Measurements from ENCODE around the gene ATP1A4. TPM values are rescaled to one million over a fixed set of nuclear protein-coding genes. Genes with fewer than 3 reads are reported as not detected.
"Not testable (repeated sequence)": the region's sequence is repeated elsewhere in the genome, so short reads cannot be mapped to it uniquely, and the experiment has no call there.

ATP1A4 gene
- total RNA-seq, 1 experiment from 2014 or later, result not detected

DNA sequence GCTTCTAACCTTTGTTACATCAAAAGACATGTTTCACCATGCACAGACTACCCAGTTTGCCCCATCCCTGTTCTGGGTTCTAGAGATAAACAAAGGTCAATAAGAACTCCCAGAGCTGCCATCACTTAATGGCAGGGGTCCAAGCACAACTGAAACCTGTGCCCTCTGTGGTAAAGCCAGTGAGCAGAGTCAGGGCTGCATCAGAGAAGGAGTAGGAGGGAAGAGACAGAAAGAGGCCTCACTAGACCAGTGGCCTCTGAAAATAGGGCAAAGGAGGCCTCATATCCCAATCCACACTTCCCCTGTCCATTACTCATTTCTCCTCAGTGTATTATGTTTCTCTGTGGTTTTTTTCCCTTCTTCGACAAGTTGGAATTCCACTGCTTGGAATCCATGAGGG lies 25.7 kb upstream of the ATP1A4 start:
- ChIA-PET POLR2A (ENCODE audit: low non-redundant PET) (no interaction called here), CTCF (interaction anchor here (1.1 kb wide), 1 partner anchor 126 kb away, joined by 3 read pairs; no protein-coding TSS in a partner anchor)
- no peak for DNase-seq (ENCODE audit: low spot score)
- Histone ChIP-seq H3K4me3 (ENCODE audit: low read depth, low read length, poor library complexity, severe bottlenecking) (no peak overlapping the region), H3K9me3 (ENCODE audit: low read depth, low read length, poor library complexity, severe bottlenecking) (no peaks in the 10 kb centered on the region), H3K4me1 (ENCODE audit: insufficient read depth, low read length, poor library complexity, severe bottlenecking) (no peaks in the 10 kb centered on the region), H3K36me3 (ENCODE audit: insufficient read depth, low read length, poor library complexity, severe bottlenecking) (no peaks in the 10 kb centered on the region), H3K27ac (ENCODE audit: low read depth, low read length, poor library complexity, severe bottlenecking) (no peak overlapping the region), H3K27me3 (replicated peaks; ENCODE audit: insufficient read depth, low read depth, low read length, poor library complexity) (no peaks in the 10 kb centered on the region)
- TF ChIP-seq, protein P1, sequence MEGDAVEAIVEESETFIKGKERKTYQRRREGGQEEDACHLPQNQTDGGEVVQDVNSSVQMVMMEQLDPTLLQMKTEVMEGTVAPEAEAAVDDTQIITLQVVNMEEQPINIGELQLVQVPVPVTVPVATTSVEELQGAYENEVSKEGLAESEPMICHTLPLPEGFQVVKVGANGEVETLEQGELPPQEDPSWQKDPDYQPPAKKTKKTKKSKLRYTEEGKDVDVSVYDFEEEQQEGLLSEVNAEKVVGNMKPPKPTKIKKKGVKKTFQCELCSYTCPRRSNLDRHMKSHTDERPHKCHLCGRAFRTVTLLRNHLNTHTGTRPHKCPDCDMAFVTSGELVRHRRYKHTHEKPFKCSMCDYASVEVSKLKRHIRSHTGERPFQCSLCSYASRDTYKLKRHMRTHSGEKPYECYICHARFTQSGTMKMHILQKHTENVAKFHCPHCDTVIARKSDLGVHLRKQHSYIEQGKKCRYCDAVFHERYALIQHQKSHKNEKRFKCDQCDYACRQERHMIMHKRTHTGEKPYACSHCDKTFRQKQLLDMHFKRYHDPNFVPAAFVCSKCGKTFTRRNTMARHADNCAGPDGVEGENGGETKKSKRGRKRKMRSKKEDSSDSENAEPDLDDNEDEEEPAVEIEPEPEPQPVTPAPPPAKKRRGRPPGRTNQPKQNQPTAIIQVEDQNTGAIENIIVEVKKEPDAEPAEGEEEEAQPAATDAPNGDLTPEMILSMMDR (conservative IDR thresholded peaks at IDR 0.05; ENCODE audit: low read depth, low read length), result no peak
- TF ChIP-seq EZH2 (IDR thresholded peaks at IDR 0.05; ENCODE audit: borderline replicate concordance, low read depth, low read length, poor library complexity, severe bottlenecking), result no peak
- intact Hi-C loops (cut with micrococcal nuclease; ENCODE audit: unreplicated experiment), result no loop called here
- no TSS peak for BruUV-seq (replicated peaks)

DNA sequence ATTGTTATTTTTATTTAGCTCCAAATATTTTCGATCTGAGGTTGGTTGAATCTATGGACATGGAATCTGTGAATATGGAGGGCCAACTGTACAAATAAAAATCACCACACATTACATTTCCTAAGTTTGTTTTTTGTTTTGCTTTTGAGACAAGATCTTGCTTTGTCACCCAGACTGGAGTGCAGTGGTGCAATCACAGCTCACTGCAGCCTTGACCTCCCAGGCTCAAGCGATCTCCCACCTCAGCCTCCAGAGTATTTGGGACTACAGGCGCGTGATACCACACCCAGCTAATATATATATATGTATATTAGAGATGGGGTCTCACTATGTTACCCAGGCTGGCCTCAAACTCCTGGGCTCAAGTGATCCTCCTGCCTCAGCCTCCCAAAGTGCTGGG lies 25.1 kb upstream of the ATP1A4 start:
- H3K4me3 ChIP-seq (ENCODE audit: low read depth, low read length, poor library complexity, severe bottlenecking); POLR2A ChIA-PET (ENCODE audit: low non-redundant PET); H3K27ac ChIP-seq (ENCODE audit: low read depth, low read length, poor library complexity, severe bottlenecking); BruUV-seq (replicated peaks); intact Hi-C loops (cut with micrococcal nuclease; ENCODE audit: unreplicated experiment); H3K27me3 ChIP-seq (replicated peaks; ENCODE audit: insufficient read depth, low read depth, low read length, poor library complexity); H3K4me1 ChIP-seq (ENCODE audit: insufficient read depth, low read length, poor library complexity, severe bottlenecking); DNase-seq (ENCODE audit: low spot score); H3K36me3 ChIP-seq (ENCODE audit: insufficient read depth, low read length, poor library complexity, severe bottlenecking); H3K9me3 ChIP-seq (ENCODE audit: low read depth, low read length, poor library complexity, severe bottlenecking): not testable (repeated sequence)
- CTCF ChIA-PET, result interaction anchor here (1.1 kb wide), 1 partner anchor 126 kb away, joined by 3 read pairs; no protein-coding TSS in a partner anchor

GRCh38 chr1:160127381-160127780 lies 24.0 kb upstream of the ATP1A4 start:
- H3K36me3 ChIP-seq (ENCODE audit: insufficient read depth, low read length, poor library complexity, severe bottlenecking), result no peaks in the 10 kb centered on the region
- H3K27me3 ChIP-seq (replicated peaks; ENCODE audit: insufficient read depth, low read depth, low read length, poor library complexity), result no peaks in the 10 kb centered on the region
- H3K27ac ChIP-seq (ENCODE audit: low read depth, low read length, poor library complexity, severe bottlenecking), result no peak overlapping the region
- no TSS peak for BruUV-seq (replicated peaks)
- H3K4me3 ChIP-seq (ENCODE audit: low read depth, low read length, poor library complexity, severe bottlenecking), result no peak overlapping the region
- TF ChIP-seq, protein P1 (conservative IDR thresholded peaks at IDR 0.05; ENCODE audit: low read depth, low read length), result no peak
- no peak for TF ChIP-seq EZH2 (IDR thresholded peaks at IDR 0.05; ENCODE audit: borderline replicate concordance, low read depth, low read length, poor library complexity, severe bottlenecking)
- CTCF ChIA-PET, result no interaction called here
- POLR2A ChIA-PET (ENCODE audit: low non-redundant PET), result no interaction called here
- H3K9me3 ChIP-seq (ENCODE audit: low read depth, low read length, poor library complexity, severe bottlenecking), result no peaks in the 10 kb centered on the region
- no peak for DNase-seq (ENCODE audit: low spot score)
- no peaks in the 10 kb centered on the region for H3K4me1 ChIP-seq (ENCODE audit: insufficient read depth, low read length, poor library complexity, severe bottlenecking)
- intact Hi-C loops (cut with micrococcal nuclease; ENCODE audit: unreplicated experiment), result no loop called here

DNA sequence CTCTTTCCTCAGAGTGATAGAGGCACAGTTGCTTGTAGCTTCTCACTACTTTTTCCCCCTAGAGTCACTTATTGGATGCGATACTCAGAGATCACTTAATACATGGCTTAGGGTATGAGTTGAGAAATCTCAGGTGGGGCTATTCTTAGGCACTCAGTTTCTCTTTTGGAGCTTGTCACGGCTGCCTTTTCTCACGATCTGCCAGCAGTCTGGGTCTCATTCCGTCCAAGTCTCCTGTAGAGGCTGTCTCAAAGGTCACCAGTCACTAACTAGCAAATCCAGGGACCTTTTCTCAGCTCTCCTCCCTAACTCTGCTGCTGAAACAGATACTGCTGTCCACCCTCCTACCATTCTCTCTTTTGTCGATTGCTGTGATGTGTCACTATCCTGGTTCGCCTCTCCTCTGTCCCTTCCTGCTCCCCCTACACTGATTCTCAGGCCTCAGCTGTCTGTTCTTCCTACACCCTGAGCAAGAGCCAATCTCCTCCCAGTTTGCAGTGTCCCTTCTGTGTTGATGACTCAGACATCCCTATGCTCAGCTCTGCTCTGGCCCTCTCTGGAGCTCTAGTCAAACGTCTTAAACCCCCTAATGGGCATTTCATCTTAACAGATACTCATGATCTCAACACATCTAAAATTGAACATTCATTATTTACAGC lies 23.4 kb upstream of the ATP1A4 start:
- no peak overlapping the region for H3K4me3 ChIP-seq (ENCODE audit: low read depth, low read length, poor library complexity, severe bottlenecking)
- H3K9me3 ChIP-seq (ENCODE audit: low read depth, low read length, poor library complexity, severe bottlenecking), result no peaks in the 10 kb centered on the region
- intact Hi-C loops (cut with micrococcal nuclease; ENCODE audit: unreplicated experiment), result no loop called here
- H3K27me3 ChIP-seq (replicated peaks; ENCODE audit: insufficient read depth, low read depth, low read length, poor library complexity), result no peaks in the 10 kb centered on the region
- no peak for DNase-seq (ENCODE audit: low spot score)
- no peaks in the 10 kb centered on the region for H3K36me3 ChIP-seq (ENCODE audit: insufficient read depth, low read length, poor library complexity, severe bottlenecking)
- TF ChIP-seq, protein P1 (conservative IDR thresholded peaks at IDR 0.05; ENCODE audit: low read depth, low read length), result no peak
- no peak for TF ChIP-seq EZH2 (IDR thresholded peaks at IDR 0.05; ENCODE audit: borderline replicate concordance, low read depth, low read length, poor library complexity, severe bottlenecking)
- no TSS peak for BruUV-seq (replicated peaks)
- ChIA-PET CTCF (interaction anchor here (1.2 kb wide), 1 partner anchor 124 kb away, joined by 3 read pairs; no protein-coding TSS in a partner anchor), POLR2A (ENCODE audit: low non-redundant PET) (no interaction called here)
- no peak overlapping the region for H3K27ac ChIP-seq (ENCODE audit: low read depth, low read length, poor library complexity, severe bottlenecking)
- H3K4me1 ChIP-seq (ENCODE audit: insufficient read depth, low read length, poor library complexity, severe bottlenecking), result no peaks in the 10 kb centered on the region

Measured in A673 (cell line).